ENCODE measurements around the gene OARD1.

GRCh38 chr6:41097467-41098090, 25.4 kb upstream of the OARD1 start:
- TF ChIP-seq CTCF (IDR thresholded peaks at IDR 0.05; ENCODE audit: control extremely low read depth in 1 of 3, insufficient read depth in 1 of 3, low read depth in 1 of 3, low read length in 3 of 3) (no peak), BCL11A (IDR thresholded peaks at IDR 0.05; ENCODE audit: low read depth in 2 of 2, low read length in 2 of 2) (no peak), USF2 (IDR thresholded peaks at IDR 0.05; ENCODE audit: low read length) (no peak), EZH2 (IDR thresholded peaks at IDR 0.05; ENCODE audit: low read depth, low read length, severe bottlenecking) (no peak), EGR1 (IDR thresholded peaks at IDR 0.05; ENCODE audit: borderline replicate concordance, low read depth, low read length) (no peak), BACH1 (IDR thresholded peaks at IDR 0.05; ENCODE audit: low read length) (no peak), BRCA1 (IDR thresholded peaks at IDR 0.05; ENCODE audit: low read depth, low read length) (no peak), SP1 (IDR thresholded peaks at IDR 0.05; ENCODE audit: low read depth, low read length) (no peak), POLR2AphosphoS5 (IDR thresholded peaks at IDR 0.05; ENCODE audit: low read depth, low read length) (no peak), SIRT6 (IDR thresholded peaks at IDR 0.05; ENCODE audit: low read length) (no peak), CBX5 (IDR thresholded peaks at IDR 0.05; ENCODE audit: low read depth, low read length) (no peak)
